Liver (tissue), 3 donors: ENCODE measurements around the gene TSTD2.

Experiments used
- CTCF ChIP-seq: fragments of 150-350 bp; IDR thresholded peaks from 2 replicates; pipeline ENCODE4 v1.5.1; 2017; ENCODE audit warnings: improper control_type of control experiment, low read depth, low read length; ENCODE audit not compliant: missing input control
- EGR1 ChIP-seq, 2 donors: IDR thresholded peaks; 2 replicates each; pipeline ENCODE4 v1.6.1; 2016 to 2018; ENCODE audit warnings: antibody characterized with exemption in 2 of 2, low read depth in 2 of 2
- FOXA1 ChIP-seq: IDR thresholded peaks from 2 replicates; pipeline ENCODE4 v1.6.1; 2016; ENCODE audit warnings: antibody characterized with exemption
- NR2F2 ChIP-seq: IDR thresholded peaks from 2 replicates; pipeline ENCODE4 v1.6.1; 2016; ENCODE audit warnings: antibody characterized with exemption
- RXRA ChIP-seq, 2 donors: IDR thresholded peaks; 2 replicates each; pipeline ENCODE4 v1.6.1; 2017 to 2018; ENCODE audit warnings: antibody characterized with exemption in 2 of 2, mild to moderate bottlenecking in 1 of 2
- SP1 ChIP-seq: IDR thresholded peaks from 2 replicates; pipeline ENCODE4 v1.6.1; 2018; ENCODE audit warnings: antibody characterized with exemption, mild to moderate bottlenecking
- ZBTB33 ChIP-seq: IDR thresholded peaks from 2 replicates; pipeline ENCODE4 v1.6.1; 2016; ENCODE audit warnings: antibody characterized with exemption
- donor health status: healthy.
- donor health status: healthy.

- TF ChIP-seq EGR1 (IDR thresholded peaks at IDR 0.05; ENCODE audit: low read depth in 2 of 2) (no peak), ZBTB33 (no peak), NR2F2 (no peak), CTCF (no peak), SP1 (no peak), FOXA1 (no peak), RXRA (IDR thresholded peaks at IDR 0.05) (no peak)
Observed at GRCh38 chr9:97682242-97682641, 49.1 kb upstream of the TSTD2 start.
